GM12874 (cell line): ENCODE measurements around the gene PITPNC1.

Experiments
- TF ChIP-seq, protein P1 (sequence below): IDR thresholded peaks from 2 replicates; pipeline ENCODE4 v1.5.1; 2011; ENCODE audit warnings: low read depth, mild to moderate bottlenecking, control low read depth, low read length, moderate library complexity; ENCODE audit not compliant: insufficient read depth

The PITPNC1 gene

DNA sequence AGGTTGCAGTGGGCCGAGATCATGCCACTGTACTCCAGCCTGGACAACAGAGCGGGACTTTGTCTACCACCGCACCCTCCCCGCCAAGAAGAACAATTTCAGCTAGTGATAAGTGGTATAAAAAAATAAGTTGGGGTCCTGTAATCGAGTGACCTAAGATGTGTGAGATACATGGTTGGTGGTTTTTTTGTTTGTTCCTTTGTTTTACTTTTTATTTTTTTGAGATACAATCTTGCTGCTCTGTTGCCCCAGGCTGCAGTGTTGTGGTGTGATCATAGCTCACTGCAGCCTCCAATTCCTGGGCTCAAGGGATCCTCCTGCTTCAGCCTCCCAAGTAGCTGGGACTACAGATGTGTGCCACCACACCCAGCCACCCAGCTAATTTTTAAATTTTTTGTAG, 58.7 kb downstream of the PITPNC1 start:
- TF ChIP-seq, protein P1, sequence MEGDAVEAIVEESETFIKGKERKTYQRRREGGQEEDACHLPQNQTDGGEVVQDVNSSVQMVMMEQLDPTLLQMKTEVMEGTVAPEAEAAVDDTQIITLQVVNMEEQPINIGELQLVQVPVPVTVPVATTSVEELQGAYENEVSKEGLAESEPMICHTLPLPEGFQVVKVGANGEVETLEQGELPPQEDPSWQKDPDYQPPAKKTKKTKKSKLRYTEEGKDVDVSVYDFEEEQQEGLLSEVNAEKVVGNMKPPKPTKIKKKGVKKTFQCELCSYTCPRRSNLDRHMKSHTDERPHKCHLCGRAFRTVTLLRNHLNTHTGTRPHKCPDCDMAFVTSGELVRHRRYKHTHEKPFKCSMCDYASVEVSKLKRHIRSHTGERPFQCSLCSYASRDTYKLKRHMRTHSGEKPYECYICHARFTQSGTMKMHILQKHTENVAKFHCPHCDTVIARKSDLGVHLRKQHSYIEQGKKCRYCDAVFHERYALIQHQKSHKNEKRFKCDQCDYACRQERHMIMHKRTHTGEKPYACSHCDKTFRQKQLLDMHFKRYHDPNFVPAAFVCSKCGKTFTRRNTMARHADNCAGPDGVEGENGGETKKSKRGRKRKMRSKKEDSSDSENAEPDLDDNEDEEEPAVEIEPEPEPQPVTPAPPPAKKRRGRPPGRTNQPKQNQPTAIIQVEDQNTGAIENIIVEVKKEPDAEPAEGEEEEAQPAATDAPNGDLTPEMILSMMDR = no peak

DNA sequence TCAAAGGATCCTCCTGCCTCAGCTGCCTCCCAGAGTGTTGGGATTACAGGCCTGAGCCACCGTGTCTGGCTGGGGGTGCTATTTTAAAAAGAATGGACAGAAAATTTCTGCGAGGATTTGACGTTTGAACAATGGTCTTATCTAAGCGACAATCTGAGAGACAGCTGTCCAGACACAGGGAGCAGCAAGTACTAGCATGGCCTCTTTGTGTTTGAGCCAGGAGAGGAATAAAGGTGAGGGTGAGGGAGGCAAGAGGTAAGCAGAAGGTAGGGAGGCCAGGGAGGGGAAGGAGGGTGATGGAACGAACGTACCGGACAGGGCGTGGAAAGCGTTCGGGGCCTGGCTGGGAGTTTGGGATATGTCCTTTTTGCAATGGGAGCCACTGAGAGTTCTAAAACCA, 59.2 kb downstream of the PITPNC1 start:
- TF ChIP-seq, protein P1 = no peak

DNA sequence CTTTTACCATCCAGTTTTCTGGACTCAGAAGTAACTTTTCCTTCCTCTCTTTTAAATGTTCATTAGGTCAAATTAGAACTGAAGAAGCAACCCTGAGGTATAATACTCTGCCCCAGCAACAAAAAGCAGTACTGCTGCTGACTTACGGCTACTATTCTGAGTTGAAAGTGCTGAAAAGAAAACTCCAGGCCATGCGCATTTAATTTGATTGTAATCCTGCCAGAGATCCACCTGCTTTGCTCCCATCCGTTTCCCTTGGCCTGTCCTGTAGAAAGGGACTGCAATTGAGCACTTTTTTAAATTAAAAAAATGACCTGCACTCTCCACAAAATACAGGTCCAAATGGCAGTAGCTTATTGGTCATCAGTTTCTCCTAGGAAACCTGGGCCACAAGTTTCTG, 61.6 kb downstream of the PITPNC1 start:
- TF ChIP-seq, protein P1 = no peak

DNA sequence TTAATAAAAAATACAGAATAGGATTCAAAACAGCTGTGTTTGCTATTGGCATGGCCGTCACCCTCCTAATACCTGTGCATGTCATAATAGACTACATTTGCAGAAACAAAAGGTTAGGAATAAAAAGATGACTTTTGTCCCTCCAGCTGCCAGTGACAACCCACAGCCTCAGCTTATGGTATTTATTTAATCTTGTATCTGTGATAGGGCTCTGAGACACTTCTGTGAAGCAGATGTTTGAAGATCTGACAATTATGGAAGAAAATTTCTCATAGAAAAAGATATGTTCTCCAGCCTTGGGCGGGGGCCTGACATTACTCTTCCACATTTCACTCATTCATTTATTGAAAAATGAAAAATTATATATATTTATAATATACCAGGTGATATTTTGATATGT, 62.2 kb downstream of the PITPNC1 start:
- TF ChIP-seq, protein P1 = no peak

DNA sequence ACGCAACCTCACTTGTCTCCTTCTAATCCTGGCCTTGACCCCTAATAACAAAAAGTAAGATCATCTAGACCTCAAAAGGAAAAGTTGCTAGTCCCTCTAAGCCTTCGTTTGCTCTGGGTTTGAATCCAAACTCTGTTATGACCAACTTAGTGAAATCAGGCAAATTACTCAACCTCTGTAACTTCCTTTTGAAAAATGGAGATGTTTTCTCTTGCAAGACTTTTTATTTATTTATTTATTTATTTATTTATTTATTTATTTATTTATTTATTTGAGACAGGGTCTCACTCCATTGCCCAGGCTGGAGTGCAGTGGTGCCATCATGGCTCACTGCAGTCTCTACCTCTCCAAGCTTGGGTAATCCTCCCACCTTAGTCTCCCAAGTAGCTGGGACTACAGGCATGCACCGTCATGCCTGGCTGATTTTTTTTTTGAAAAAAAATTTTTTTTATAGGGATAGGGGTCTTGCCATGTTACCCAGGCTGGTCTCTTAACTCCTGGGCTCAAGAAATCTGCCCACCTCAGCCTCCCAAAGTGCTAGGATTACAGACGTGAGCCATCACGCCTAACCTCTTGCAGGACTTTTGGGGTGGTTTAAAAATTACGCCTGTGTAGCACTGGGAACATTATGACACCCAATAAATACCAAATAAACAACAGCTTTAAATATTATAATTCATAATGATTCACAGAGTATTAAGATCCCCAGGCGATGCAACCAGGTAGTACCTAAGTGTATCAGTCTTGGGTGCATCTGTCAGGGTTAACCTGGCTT, 63.4 kb downstream of the PITPNC1 start:
- TF ChIP-seq, protein P1 = no peak

DNA sequence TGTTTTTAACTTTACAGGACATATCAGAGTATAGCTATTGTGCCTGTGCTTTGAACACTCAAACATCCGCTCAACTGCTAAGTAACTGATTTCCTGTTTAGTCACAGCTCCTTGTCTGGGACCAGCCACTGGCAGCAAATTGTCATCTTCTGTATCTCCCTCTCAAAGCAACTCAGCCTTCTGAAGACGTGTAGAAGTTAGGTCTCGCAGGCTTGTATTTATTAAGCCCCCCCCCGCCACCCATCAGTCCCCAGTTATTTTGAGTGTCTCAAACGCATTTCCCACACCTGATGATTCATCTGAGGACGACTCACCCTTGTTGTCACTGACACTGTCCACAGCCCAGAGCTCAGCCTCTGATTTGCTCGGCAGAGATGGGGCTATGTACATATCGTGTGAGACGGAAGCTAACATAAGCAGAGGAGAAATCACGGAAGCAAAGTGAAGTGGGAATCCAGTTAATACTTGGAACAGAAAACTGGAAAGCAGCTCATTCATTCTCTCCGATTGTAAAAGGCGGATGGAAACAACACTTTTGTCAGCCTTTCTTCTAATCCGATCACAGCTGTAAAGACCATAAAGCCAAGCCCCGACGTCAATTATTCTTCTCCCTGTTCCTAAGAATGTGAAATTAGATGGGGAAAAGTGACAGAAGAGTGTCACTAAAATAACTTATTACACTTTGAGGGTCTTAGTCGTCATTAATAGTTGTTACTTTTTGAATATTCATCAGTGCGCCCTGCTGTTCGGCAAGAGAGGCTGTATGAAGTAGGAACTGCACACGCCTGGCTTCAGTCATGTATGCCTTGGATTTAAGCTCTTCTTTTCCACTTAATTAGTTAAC, 64.2 kb downstream of the PITPNC1 start:
- TF ChIP-seq, protein P1 = no peak

DNA sequence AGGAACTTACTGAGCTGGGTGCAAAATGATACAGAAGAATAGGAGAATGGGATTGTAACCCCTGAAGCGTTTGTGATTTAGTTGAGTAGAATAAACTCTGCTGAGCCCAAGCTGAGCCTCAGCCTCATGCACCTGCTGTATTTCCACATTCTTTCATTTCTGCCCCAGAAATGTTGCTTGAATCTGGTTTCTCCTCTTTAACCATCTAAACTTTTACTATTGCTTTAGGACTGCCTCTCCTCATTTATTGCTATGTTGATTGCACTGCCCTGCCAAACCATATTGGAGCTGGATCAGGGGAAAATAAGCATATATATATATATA, 64.8 kb downstream of the PITPNC1 start:
- TF ChIP-seq, protein P1 = no peak
